HepG2 (cell line): ENCODE results near the gene FAM53B. TPM values are rescaled to one million over a fixed set of nuclear protein-coding genes. Genes with fewer than 3 reads are reported as not detected.

Experiments
- FOSL1 ChIP-seq: sonication (generic); formaldehyde crosslinking; IDR thresholded peaks from 2 replicates; pipeline ENCODE4 v1.9.0; 2021; ENCODE audit warnings: missing genetic modification reagents, borderline replicate concordance
- GPBP1L1 ChIP-seq: sonication (generic); formaldehyde crosslinking; IDR thresholded peaks from 2 replicates; pipeline ENCODE4 v1.5.0; 2020; ENCODE audit warnings: mild to moderate bottlenecking, missing genetic modification reagents
- HNRNPK ChIP-seq: fragments of 200-400 bp; formaldehyde crosslinking; IDR thresholded peaks from 2 replicates; pipeline ENCODE4 v1.6.1; 2018; ENCODE audit warnings: low read length, low read depth, moderate library complexity, mild to moderate bottlenecking; ENCODE audit not compliant: poor library complexity, severe bottlenecking
- RERE ChIP-seq: IDR thresholded peaks from 2 replicates; pipeline ENCODE4 v1.6.1; 2016; ENCODE audit warnings: low read depth, missing genetic modification reagents, missing compliant biosample characterization
- SIN3A ChIP-seq: IDR thresholded peaks from 2 replicates; pipeline ENCODE4 v1.6.1; 2011; ENCODE audit warnings: low read depth, mild to moderate bottlenecking, control low read depth, low read length, borderline replicate concordance
- THYN1 ChIP-seq: sonication (generic); formaldehyde crosslinking; IDR thresholded peaks from 2 replicates; pipeline ENCODE4 v1.8.1; 2023; ENCODE audit warnings: low read depth, mild to moderate bottlenecking, moderate library complexity, missing genetic modification reagents, borderline replicate concordance
- TMF1 ChIP-seq: sonication (generic); formaldehyde crosslinking; IDR thresholded peaks from 2 replicates; pipeline ENCODE4 v1.8.1; 2022; ENCODE audit warnings: low read depth, missing genetic modification reagents
- ZBTB49 ChIP-seq: sonication (generic); formaldehyde crosslinking; IDR thresholded peaks from 2 replicates; pipeline ENCODE4 v1.4.0; 2020; ENCODE audit warnings: missing genetic modification reagents, borderline replicate concordance
- ZNF124 ChIP-seq: sonication (generic); formaldehyde crosslinking; IDR thresholded peaks from 2 replicates; pipeline ENCODE4 v1.4.0; 2020; ENCODE audit warnings: missing genetic modification reagents
- ZNF609 ChIP-seq: sonication (generic); formaldehyde crosslinking; IDR thresholded peaks from 2 replicates; pipeline ENCODE4 v1.4.0; 2020; ENCODE audit warnings: mild to moderate bottlenecking, missing genetic modification reagents, borderline replicate concordance
- ZNF724P ChIP-seq: sonication (generic); formaldehyde crosslinking; IDR thresholded peaks from 2 replicates; pipeline ENCODE4 v1.8.0; 2022; ENCODE audit warnings: missing genetic modification reagents, borderline replicate concordance
- ZNF83 ChIP-seq: sonication (generic); formaldehyde crosslinking; IDR thresholded peaks from 2 replicates; pipeline ENCODE4 v1.4.0; 2020; ENCODE audit warnings: missing genetic modification reagents, mild to moderate bottlenecking, borderline replicate concordance
- polyA plus RNA-seq, 8 experiments: library from polyadenylated mRNA; depleted of rRNA in 3 of 8; stranded (reverse) in 7 of 8; unstranded in 1 of 8; fragments of >200 nt; fragmentation: Illumina TruSeq in 4 of 8; extraction: Trizol in 4 of 8; gene quantifications; 2 replicates each; pipeline versions ENCODE4 v1.2.1 to v1.2.3, GENCODE V29; 2011 to 2016; ENCODE audit warnings: low read depth in 4 of 8, missing spikeins in 1 of 8, mixed read lengths in 1 of 8; ENCODE audit not compliant: insufficient read depth in 1 of 8
- total RNA-seq, 5 experiments: library from RNA; depleted of rRNA; stranded (reverse); fragments of >200 nt; fragmentation: Illumina TruSeq; extraction: Trizol; gene quantifications; 2 replicates each; pipeline ENCODE4 v1.2.3, GENCODE V29; 2016; ENCODE audit warnings: low read depth in 1 of 5

The FAM53B gene
- total and polyA plus RNA-seq, 2 of the 13 experiments (the other 11 are each of a cell fraction or from before 2014, with no cell fraction given), result 6.4 to 19.3 TPM

GRCh38 chr10:124791547-124792348, 47.6 kb upstream of the FAM53B start, which contains the start of gene EEF1AKMT2 (continued):
- no peak for TF ChIP-seq ZBTB49
- TF ChIP-seq ZNF609 (CRISPR knock-in tag), result no peak; the same call in none of the 2 replicates
- TF ChIP-seq TMF1 (CRISPR knock-in tag), result peak; percentile 84; the same call in 1 of the 2 replicates
- peak; percentile 69; the same call in 1 of the 2 replicates for TF ChIP-seq SIN3A
- TF ChIP-seq THYN1, result no peak
- peak; percentile 46 for TF ChIP-seq HNRNPK
- no peak for TF ChIP-seq ZNF83 (CRISPR knock-in tag)
- TF ChIP-seq ZNF124 (CRISPR knock-in tag), result 0 out of 2 replicates have a peak, but pooled peaks have one; percentile 17
- TF ChIP-seq GPBP1L1, result no peak
- 0 out of 2 replicates have a peak, but pooled peaks have one; percentile 28 for TF ChIP-seq RERE (CRISPR knock-in tag)
- peak; percentile 60; the same call in 1 of the 2 replicates for TF ChIP-seq ZNF724P (CRISPR knock-in tag)
- peak; percentile 45; the same call in 1 of the 2 replicates for TF ChIP-seq FOSL1 (CRISPR knock-in tag)
